Activated CD4-positive, alpha-beta memory T cell treated with anti-CD3 and anti-CD28 coated beads for 36 hours (primary cell): Measurements from ENCODE around the gene SFXN4. TPM values are rescaled to one million over a fixed set of nuclear protein-coding genes. Genes with fewer than 3 reads are reported as not detected.

Source experiments
- CTCF ChIA-PET: fragments of 350-600 bp; sonication (Branson Sonifier 250); formaldehyde crosslinking; loops from one replicate; lab custom pipeline; 2021; ENCODE audit warnings: antibody characterized with exemption, inconsistent platforms; lab: Charles Lee
- POLR2A ChIA-PET: fragments of 350-600 bp; sonication (Branson Sonifier 250); formaldehyde crosslinking; loops from one replicate; lab custom pipeline; 2021; ENCODE audit warnings: antibody characterized with exemption; lab: Charles Lee
- DNase-seq: peaks from one replicate; pipeline ENCODE4 v3.0.0-alpha.2; 2020
- H3K27ac Mint-ChIP-seq: one replicate; pipeline ENCODE4 v1.8.0; 2021; ENCODE audit warnings: mixed read lengths
- H3K27me3 Mint-ChIP-seq: one replicate; pipeline ENCODE4 v1.8.0; 2021; ENCODE audit warnings: mixed read lengths
- H3K36me3 Mint-ChIP-seq: one replicate; pipeline ENCODE4 v1.8.0; 2021; ENCODE audit warnings: mixed read lengths
- H3K4me1 Mint-ChIP-seq: one replicate; pipeline ENCODE4 v1.8.0; 2021; ENCODE audit warnings: low read depth, mixed read lengths
- H3K4me3 Mint-ChIP-seq: one replicate; pipeline ENCODE4 v1.8.0; 2021; ENCODE audit warnings: mild to moderate bottlenecking, mixed read lengths
- H3K9me3 Mint-ChIP-seq: one replicate; pipeline ENCODE4 v1.8.0; 2021; ENCODE audit warnings: mixed read lengths
- intact Hi-C: fragments of 100-400 bp; cut with micrococcal nuclease; formaldehyde crosslinking; loops from one replicate; pipeline ENCODE4 v1.15.1; 2023
- total RNA-seq, 2 experiments: library from RNA; stranded (reverse); gene quantifications; one replicate each; pipeline ENCODE4 v1.2.3, GENCODE V29; 2021

The SFXN4 gene
- total RNA-seq, 2 experiments from 2014 or later: 38.3 to 38.7 TPM

- H3K27ac Mint-ChIP-seq: peak overlapping the region; percentile 87
- peak overlapping the region; percentile 100 for H3K4me3 Mint-ChIP-seq
- POLR2A ChIA-PET: interaction anchor here (0.6 to 2.7 kb wide), 14 partner anchors 19 to 336 kb away, joined by 3 to 18 read pairs (median 4); partner anchors contain the start of genes EIF3A and RGS10
- no peaks in the 10 kb centered on the region for H3K9me3 Mint-ChIP-seq
- DNase-seq: peak; percentile 74
- intact Hi-C loops: loop anchor here (1.0 to 5.0 kb wide), 8 partner anchors 28 to 666 kb away; partner anchors contain the start of genes BAG3, MCMBP, PRDX3 and SFXN4
- CTCF ChIA-PET: interaction anchor here (0.5 to 2.9 kb wide), 51 partner anchors 9 to 457 kb away, joined by 3 to 53 read pairs (median 5); partner anchors contain the start of genes RGS10 and SFXN4
- peaks cover 2% of the 10 kb centered on the region for H3K36me3 Mint-ChIP-seq
- no peaks in the 10 kb centered on the region for H3K27me3 Mint-ChIP-seq
- H3K4me1 Mint-ChIP-seq: peaks cover 33% of the 10 kb centered on the region
Observed at GRCh38 chr10:119206603-119207365, 41.3 kb upstream of the SFXN4 start.

GRCh38 chr10:119205894-119206602 lies 40.5 kb upstream of the SFXN4 start:
- POLR2A ChIA-PET: interaction anchor here (1.6 to 2.7 kb wide), 5 partner anchors 96 to 337 kb away, joined by 3 to 18 read pairs (median 9); partner anchors contain the start of genes EIF3A and RGS10
- CTCF ChIA-PET: interaction anchor here (0.5 to 2.9 kb wide), 43 partner anchors 8 to 458 kb away, joined by 3 to 53 read pairs (median 5); partner anchors contain the start of genes RGS10 and SFXN4
- intact Hi-C loops: loop anchor here (2.0 to 5.0 kb wide), 7 partner anchors 41 to 666 kb away; partner anchors contain the start of genes BAG3, MCMBP, SFXN4 and TIAL1
- Mint-ChIP-seq H3K9me3 (no peaks in the 10 kb centered on the region), H3K4me1 (peaks cover 26% of the 10 kb centered on the region), H3K36me3 (peaks cover 2% of the 10 kb centered on the region), H3K27ac (peak overlapping the region; percentile 87), H3K27me3 (no peaks in the 10 kb centered on the region), H3K4me3 (peak overlapping the region; percentile 79)
- peak; percentile 70 for DNase-seq

GRCh38 chr10:119203006-119203405 lies 37.5 kb upstream of the SFXN4 start:
- intact Hi-C loops: no loop called here
- CTCF ChIA-PET: interaction anchor here (0.6 to 7.5 kb wide), 3 partner anchors 241 to 982 kb away, joined by 3 to 103 read pairs (median 4); no protein-coding TSS in a partner anchor

GRCh38 chr10:119201233-119201632 lies 35.7 kb upstream of the SFXN4 start:
- H3K36me3 Mint-ChIP-seq: no peaks in the 10 kb centered on the region
- no peaks in the 10 kb centered on the region for H3K9me3 Mint-ChIP-seq
- H3K27me3 Mint-ChIP-seq: peaks cover 1% of the 10 kb centered on the region
- H3K4me1 Mint-ChIP-seq: peaks cover 17% of the 10 kb centered on the region
- H3K4me3 Mint-ChIP-seq: no peak overlapping the region
- no peak overlapping the region for H3K27ac Mint-ChIP-seq
- DNase-seq: no peak
- intact Hi-C loops: no loop called here
- ChIA-PET CTCF (interaction anchor here (1.0 to 7.5 kb wide), 3 partner anchors 8 to 316 kb away, joined by 3 to 103 read pairs (median 17); no protein-coding TSS in a partner anchor), POLR2A (no interaction called here)

More at GRCh38 chr10:119203006-119203405, 37.5 kb upstream of the SFXN4 start:
- DNase-seq: no peak
- no peaks in the 10 kb centered on the region for H3K9me3 Mint-ChIP-seq
- H3K4me3 Mint-ChIP-seq: no peak overlapping the region
- peaks cover 18% of the 10 kb centered on the region for H3K4me1 Mint-ChIP-seq
- POLR2A ChIA-PET: no interaction called here
- peaks cover under 1% of the 10 kb centered on the region for H3K36me3 Mint-ChIP-seq
- peaks cover 1% of the 10 kb centered on the region for H3K27me3 Mint-ChIP-seq
- H3K27ac Mint-ChIP-seq: no peak overlapping the region

GRCh38 chr10:119199231-119199992 lies 33.9 kb upstream of the SFXN4 start:
- intact Hi-C loops: loop anchor here (1.0 kb wide), 2 partner anchors 218 to 246 kb away; no protein-coding TSS in a partner anchor
- DNase-seq: peak; percentile 60
- peaks cover 13% of the 10 kb centered on the region for H3K4me1 Mint-ChIP-seq
- no peak overlapping the region for H3K27ac Mint-ChIP-seq
- ChIA-PET CTCF (interaction anchor here (0.5 to 7.5 kb wide), 47 partner anchors 7 to 488 kb away, joined by 3 to 103 read pairs (median 4); partner anchors contain the start of genes DENND10, GRK5, PRDX3 and RGS10), POLR2A (interaction anchor here (0.7 to 1.7 kb wide), 3 partner anchors 10 to 344 kb away, joined by 3 to 5 read pairs (median 4); partner anchors contain the start of gene EIF3A)
- no peaks in the 10 kb centered on the region for H3K9me3 Mint-ChIP-seq
- peaks cover 1% of the 10 kb centered on the region for H3K27me3 Mint-ChIP-seq
- no peak overlapping the region for H3K4me3 Mint-ChIP-seq
- H3K36me3 Mint-ChIP-seq: no peaks in the 10 kb centered on the region

- intact Hi-C loops: loop anchor here (1.0 kb wide), 1 partner anchor 59 kb away; no protein-coding TSS in a partner anchor
- no peak overlapping the region for H3K27ac Mint-ChIP-seq
- H3K36me3 Mint-ChIP-seq: no peaks in the 10 kb centered on the region
Observed at GRCh38 chr10:119198438-119198837, 32.9 kb upstream of the SFXN4 start.

GRCh38 chr10:119197921-119198320 lies 32.4 kb upstream of the SFXN4 start:
- no peak for DNase-seq

More at GRCh38 chr10:119198438-119198837, 32.9 kb upstream of the SFXN4 start:
- Mint-ChIP-seq H3K4me3 (no peak overlapping the region), H3K9me3 (no peaks in the 10 kb centered on the region), H3K27me3 (peaks cover 1% of the 10 kb centered on the region), H3K4me1 (peaks cover 13% of the 10 kb centered on the region)
- ChIA-PET POLR2A (interaction anchor here (0.6 to 1.7 kb wide), 3 partner anchors 11 to 247 kb away, joined by 3 to 5 read pairs (median 5); partner anchors contain the start of gene EIF3A), CTCF (interaction anchor here (0.6 to 7.5 kb wide), 33 partner anchors 8 to 344 kb away, joined by 3 to 103 read pairs (median 5); partner anchors contain the start of genes DENND10, GRK5, PRDX3 and RGS10)
- DNase-seq: peak; percentile 65

GRCh38 chr10:119191881-119192280 lies 26.4 kb upstream of the SFXN4 start:
- POLR2A ChIA-PET: no interaction called here
- intact Hi-C loops: no loop called here
- Mint-ChIP-seq H3K27ac (no peak overlapping the region), H3K9me3 (no peaks in the 10 kb centered on the region), H3K36me3 (no peaks in the 10 kb centered on the region), H3K4me1 (peaks cover 18% of the 10 kb centered on the region), H3K27me3 (no peaks in the 10 kb centered on the region), H3K4me3 (no peak overlapping the region)
- CTCF ChIA-PET: interaction anchor here (3.3 kb wide), 2 partner anchors 7 to 253 kb away, joined by 8 to 33 read pairs; no protein-coding TSS in a partner anchor
- peak; percentile 59 for DNase-seq

More at GRCh38 chr10:119197921-119198320, 32.4 kb upstream of the SFXN4 start:
- Mint-ChIP-seq H3K9me3 (no peaks in the 10 kb centered on the region), H3K4me1 (peaks cover 13% of the 10 kb centered on the region), H3K4me3 (no peak overlapping the region), H3K27ac (no peak overlapping the region), H3K27me3 (peaks cover 1% of the 10 kb centered on the region), H3K36me3 (no peaks in the 10 kb centered on the region)
- POLR2A ChIA-PET: interaction anchor here (1.1 to 1.7 kb wide), 2 partner anchors 118 to 247 kb away, joined by 3 to 5 read pairs; partner anchors contain the start of gene EIF3A
- CTCF ChIA-PET: interaction anchor here (0.6 to 7.5 kb wide), 17 partner anchors 8 to 250 kb away, joined by 3 to 103 read pairs (median 8); partner anchors contain the start of genes DENND10, GRK5 and PRDX3
- intact Hi-C loops: loop anchor here (1.0 kb wide), 1 partner anchor 59 kb away; no protein-coding TSS in a partner anchor

GRCh38 chr10:119190954-119191785 lies 25.7 kb upstream of the SFXN4 start:
- intact Hi-C loops: no loop called here
- no peaks in the 10 kb centered on the region for H3K9me3 Mint-ChIP-seq
- no peaks in the 10 kb centered on the region for H3K36me3 Mint-ChIP-seq
- no peak for DNase-seq
- H3K27ac Mint-ChIP-seq: no peak overlapping the region
- POLR2A ChIA-PET: no interaction called here
- CTCF ChIA-PET: interaction anchor here (3.3 kb wide), 2 partner anchors 8 to 254 kb away, joined by 8 to 33 read pairs; no protein-coding TSS in a partner anchor
- H3K4me3 Mint-ChIP-seq: no peak overlapping the region
- peaks cover 18% of the 10 kb centered on the region for H3K4me1 Mint-ChIP-seq
- H3K27me3 Mint-ChIP-seq: no peaks in the 10 kb centered on the region

GRCh38 chr10:119190353-119190752 lies 24.8 kb upstream of the SFXN4 start:
- Mint-ChIP-seq H3K4me1 (peaks cover 18% of the 10 kb centered on the region), H3K9me3 (no peaks in the 10 kb centered on the region), H3K27ac (no peak overlapping the region), H3K36me3 (no peaks in the 10 kb centered on the region), H3K27me3 (no peaks in the 10 kb centered on the region), H3K4me3 (no peak overlapping the region)
- DNase-seq: no peak
- ChIA-PET POLR2A (no interaction called here), CTCF (interaction anchor here (0.7 to 3.3 kb wide), 4 partner anchors 9 to 255 kb away, joined by 3 to 33 read pairs (median 11); partner anchors contain the start of gene GRK5)
- intact Hi-C loops: no loop called here
